SK-N-SH (cell line): ENCODE measurements around the gene MACROD2. TPM values are rescaled to one million over a fixed set of nuclear protein-coding genes. Genes with fewer than 3 reads are reported as not detected.

Experiments used
- CTCF ChIA-PET: fragments of 300-600, 350-600 bp; formaldehyde crosslinking; extraction: SDS; loops from one replicate; lab custom pipeline; 2021; lab: Yijun Ruan, JAX
- POLR2A ChIA-PET: fragments of 350-600 bp; sonication (Branson Sonifier 250); formaldehyde crosslinking; extraction: SDS; loops from one replicate; lab custom pipeline; 2020; ENCODE audit warnings: antibody characterized with exemption, inconsistent platforms; lab: Yijun Ruan, JAX
- DNase-seq: peaks from one replicate; pipeline ENCODE4 v3.0.0; 2012
- H2AFZ ChIP-seq: fragments of 200-600 bp; sonication (generic); 2 replicates; pipeline ENCODE4 v1.8.1; 2016; ENCODE audit warnings: antibody characterized with exemption, mild to moderate bottlenecking, low read depth
- H3F3A ChIP-seq: fragments of 200-600 bp; sonication (generic); replicated peaks from 2 replicates; pipeline ENCODE3; 2016; ENCODE audit warnings: antibody characterized with exemption, mild to moderate bottlenecking; ENCODE audit not compliant: insufficient read depth
- H3K27ac ChIP-seq, 2 experiments: fragments of 200-500 bp in 1 of 2; fragments of 200-600 bp in 1 of 2; sonication (Bioruptor generic) in 1 of 2; sonication (generic), shearing (Covaris generic) in 1 of 2; 2 replicates each; pipeline versions ENCODE4 v1.5.1 to v1.6.1; 2014 to 2016; ENCODE audit warnings: low read depth in 2 of 2, inconsistent platforms in 1 of 2, low read length in 1 of 2, mild to moderate bottlenecking in 1 of 2, mixed read lengths in 1 of 2
- H3K27me3 ChIP-seq: fragments of 200-600 bp; sonication (generic), shearing (Covaris generic); 2 replicates; pipeline ENCODE4 v1.6.1; 2016; ENCODE audit warnings: mixed run types; ENCODE audit not compliant: insufficient read depth
- H3K36me3 ChIP-seq, 2 experiments: fragments of 200-500 bp in 1 of 2; fragments of 200-600 bp in 1 of 2; sonication (Bioruptor generic) in 1 of 2; sonication (generic) in 1 of 2; replicated peaks in 1 of 2; 2 replicates each; pipeline versions ENCODE3 to v1.5.1; 2014 to 2016; ENCODE audit warnings: low read length in 1 of 2, mild to moderate bottlenecking in 1 of 2; ENCODE audit not compliant: insufficient read depth in 2 of 2, control insufficient read depth in 1 of 2
- H3K4me1 ChIP-seq, 2 experiments: fragments of 200-500 bp in 1 of 2; fragments of 200-600 bp in 1 of 2; sonication (Bioruptor generic) in 1 of 2; sonication (generic), shearing (Covaris generic) in 1 of 2; 2 replicates each; pipeline versions ENCODE4 v1.5.1 to v1.6.1; 2014 to 2016; ENCODE audit warnings: low read depth in 1 of 2, low read length in 1 of 2, mixed run types in 1 of 2; ENCODE audit not compliant: insufficient read depth in 2 of 2, control insufficient read depth in 1 of 2
- H3K4me2 ChIP-seq: fragments of 200-600 bp; sonication (generic), shearing (Covaris generic); 2 replicates; pipeline ENCODE4 v1.6.1; 2017; ENCODE audit warnings: mixed run types
- H3K4me3 ChIP-seq, 2 experiments: fragments of 200-500 bp in 1 of 2; fragments of 200-600 bp in 1 of 2; sonication (Bioruptor generic) in 1 of 2; sonication (generic), shearing (Covaris generic) in 1 of 2; 2 replicates each; pipeline versions ENCODE4 v1.5.1 to v1.8.1; 2014 to 2016; ENCODE audit warnings: low read depth in 2 of 2, inconsistent platforms in 1 of 2, low read length in 1 of 2, mild to moderate bottlenecking in 1 of 2, mixed read lengths in 1 of 2, moderate library complexity in 1 of 2
- H3K79me2 ChIP-seq: fragments of 200-600 bp; sonication (generic); 2 replicates; pipeline ENCODE4 v1.8.1; 2017; ENCODE audit warnings: mild to moderate bottlenecking; ENCODE audit not compliant: insufficient read depth
- H3K9ac ChIP-seq: fragments of 200-600 bp; sonication (generic); 2 replicates; pipeline ENCODE4 v1.6.1; 2017; ENCODE audit warnings: mixed run types
- H3K9me2 ChIP-seq: fragments of 200-600 bp; sonication (generic); 2 replicates; pipeline ENCODE4 v1.6.1; 2017; ENCODE audit warnings: mixed run types
- H3K9me3 ChIP-seq: fragments of 200-600 bp; sonication (generic); 2 replicates; pipeline ENCODE4 v1.6.1; 2017; ENCODE audit warnings: mixed run types, mild to moderate bottlenecking, moderate library complexity
- H4K20me1 ChIP-seq: fragments of 200-600 bp; sonication (generic); 2 replicates; pipeline ENCODE4 v1.6.1; 2017; ENCODE audit warnings: mild to moderate bottlenecking, mixed run types; ENCODE audit not compliant: insufficient read depth
- EP300 ChIP-seq, 2 experiments: IDR thresholded peaks; 2 replicates each; pipeline versions ENCODE4 v1.4.0 to v1.6.1; 2012; ENCODE audit warnings: borderline replicate concordance in 1 of 2, low read depth in 1 of 2, low read length in 1 of 2
- EZH2phosphoT487 ChIP-seq: fragments of 200-600 bp; sonication (generic); IDR thresholded peaks from 2 replicates; pipeline ENCODE4 v1.6.1; 2017; ENCODE audit warnings: low read depth, mixed run types, mild to moderate bottlenecking, antibody characterized with exemption, moderate library complexity, borderline replicate concordance
- FOXJ3 ChIP-seq: sonication (generic); formaldehyde crosslinking; IDR thresholded peaks from 2 replicates; pipeline ENCODE4 v1.5.1; 2020; ENCODE audit warnings: mild to moderate bottlenecking, missing genetic modification reagents
- GATA2 ChIP-seq: sonication (generic); formaldehyde crosslinking; IDR thresholded peaks from 2 replicates; pipeline ENCODE4 v1.5.0; 2020; ENCODE audit warnings: mild to moderate bottlenecking, missing genetic modification reagents
- NFIC ChIP-seq: IDR thresholded peaks from 2 replicates; pipeline ENCODE4 v1.4.0; 2012; ENCODE audit warnings: borderline replicate concordance
- NRF1 ChIP-seq: IDR thresholded peaks from 2 replicates; pipeline ENCODE4 v1.6.1; 2012; ENCODE audit warnings: low read depth, mild to moderate bottlenecking, low read length
- PBX3 ChIP-seq: IDR thresholded peaks from 2 replicates; pipeline ENCODE4; 2012
- RAD21 ChIP-seq: IDR thresholded peaks from 2 replicates; pipeline ENCODE4 v1.6.1; 2012; ENCODE audit warnings: mild to moderate bottlenecking, low read length
- REST ChIP-seq: IDR thresholded peaks from 2 replicates; pipeline ENCODE4 v1.6.1; 2012; ENCODE audit warnings: mild to moderate bottlenecking, low read depth, low read length, moderate library complexity
- TCF12 ChIP-seq: IDR thresholded peaks from 2 replicates; pipeline ENCODE4 v1.4.0; 2012
- WGBS: methylation state at CpG from one replicate; pipeline ENCODE4 v1.1.6; 2017; ENCODE audit warnings: low lambda C conversion rate; 5-methylcytosine and 5-hydroxymethylcytosine counted together
- polyA plus RNA-seq, 3 experiments: library from polyadenylated mRNA; depleted of rRNA; stranded (reverse); fragments of >200 nt; gene quantifications; 2 replicates each; pipeline ENCODE4 v1.2.3, GENCODE V29; 2012
- TF ChIP-seq, protein P1 (sequence below): IDR thresholded peaks from 2 replicates; pipeline ENCODE4 v1.4.0; 2012; ENCODE audit warnings: low read depth

Gene MACROD2
- polyA plus RNA-seq, 1 of the 3 experiments (the other 2 are of a cell fraction) = 0.33 TPM

DNA sequence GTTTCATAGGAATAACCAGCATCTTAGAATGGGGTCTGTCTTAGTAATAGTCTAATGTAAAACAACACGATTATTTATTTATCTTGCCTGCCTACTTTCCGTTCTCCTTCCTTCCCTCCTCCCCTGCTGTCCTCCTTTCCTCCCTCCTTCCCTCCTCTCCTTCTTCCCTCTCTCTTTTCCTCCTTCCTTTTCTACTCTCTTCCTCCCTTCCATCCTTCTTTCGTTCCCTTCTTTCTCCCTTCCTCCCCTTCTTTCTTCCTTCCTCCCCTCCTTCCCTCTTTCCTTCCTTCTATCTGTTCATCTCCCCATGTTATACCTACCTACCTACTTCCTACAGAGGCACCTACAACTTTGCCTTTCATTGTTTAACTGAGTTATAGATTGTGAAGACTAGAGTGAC, 1637.4 kb downstream of the MACROD2 start:
- Histone ChIP-seq H3K9ac (no peak overlapping the region), H3K4me3 (no peak overlapping the region), H3F3A (no peaks in the 10 kb centered on the region), H4K20me1 (no peaks in the 10 kb centered on the region), H3K4me2 (no peak overlapping the region), H3K9me3 (no peaks in the 10 kb centered on the region), H3K27me3 (no peaks in the 10 kb centered on the region), H3K36me3 (no peaks in the 10 kb centered on the region), H2AFZ (no peak overlapping the region), H3K27ac (no peak overlapping the region), H3K9me2 (no peaks in the 10 kb centered on the region), H3K79me2 (no peaks in the 10 kb centered on the region), H3K4me1 (no peaks in the 10 kb centered on the region)
- DNase-seq = no peak
- 62% methylated on average over 3 of the region's 3 CpGs for WGBS
- ChIA-PET CTCF (no interaction called here), POLR2A (no interaction called here)
- no peak for TF ChIP-seq TCF12
- no peak for TF ChIP-seq GATA2
- no peak for TF ChIP-seq FOXJ3 (CRISPR knock-in tag)
- TF ChIP-seq NRF1 = no peak
- TF ChIP-seq PBX3 = no peak
- no peak for TF ChIP-seq RAD21

- Histone ChIP-seq H3K79me2 (no peaks in the 10 kb centered on the region), H3K27me3 (no peaks in the 10 kb centered on the region), H3K9ac (no peak overlapping the region), H2AFZ (no peak overlapping the region), H3K4me1 (no peaks in the 10 kb centered on the region), H3K36me3 (no peaks in the 10 kb centered on the region), H3K27ac (no peak overlapping the region), H3K4me2 (no peak overlapping the region), H4K20me1 (no peaks in the 10 kb centered on the region), H3K4me3 (no peak overlapping the region), H3K9me3 (no peaks in the 10 kb centered on the region), H3K9me2 (no peaks in the 10 kb centered on the region), H3F3A (no peaks in the 10 kb centered on the region)
- TF ChIP-seq REST = no peak
- TF ChIP-seq FOXJ3 (CRISPR knock-in tag) = no peak
- ChIA-PET POLR2A (no interaction called here), CTCF (no interaction called here)
- WGBS = 57% methylated on average over 2 of the region's 2 CpGs
- no peak for DNase-seq
Observed at GRCh38 chr20:15634102-15634501, 1638.8 kb downstream of the MACROD2 start.

DNA sequence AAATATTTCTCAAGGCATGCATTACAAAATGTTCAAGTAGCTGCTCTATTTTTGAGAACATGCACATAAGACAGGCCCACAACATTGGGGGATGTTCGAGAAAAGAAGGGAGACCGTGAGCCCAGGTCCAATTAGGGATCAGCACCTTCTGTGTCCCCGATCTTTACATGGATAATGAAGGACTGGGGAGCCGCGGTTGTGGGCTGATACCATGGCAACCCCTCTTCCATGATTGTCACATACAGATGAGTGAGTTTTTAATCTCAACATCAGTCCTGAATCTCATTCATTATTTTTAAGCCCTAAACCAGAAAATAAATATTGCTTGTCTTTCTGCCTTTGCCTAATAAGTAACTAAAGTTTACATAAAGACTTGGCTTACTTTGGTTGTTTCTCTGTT, 1642.2 kb downstream of the MACROD2 start:
- Histone ChIP-seq H3K4me1 (no peaks in the 10 kb centered on the region), H3K9me2 (no peaks in the 10 kb centered on the region), H3K4me2 (no peak overlapping the region), H3K79me2 (no peaks in the 10 kb centered on the region), H3K27me3 (no peaks in the 10 kb centered on the region), H3F3A (no peaks in the 10 kb centered on the region), H3K9me3 (no peaks in the 10 kb centered on the region), H3K36me3 (no peaks in the 10 kb centered on the region), H3K27ac (no peak overlapping the region), H4K20me1 (no peaks in the 10 kb centered on the region), H2AFZ (no peak overlapping the region), H3K4me3 (no peak overlapping the region), H3K9ac (no peak overlapping the region)
- WGBS = 70% methylated on average over 5 of the region's 5 CpGs
- DNase-seq = no peak
- CTCF ChIA-PET = no interaction called here
- POLR2A ChIA-PET = no interaction called here
- TF ChIP-seq, protein P1, sequence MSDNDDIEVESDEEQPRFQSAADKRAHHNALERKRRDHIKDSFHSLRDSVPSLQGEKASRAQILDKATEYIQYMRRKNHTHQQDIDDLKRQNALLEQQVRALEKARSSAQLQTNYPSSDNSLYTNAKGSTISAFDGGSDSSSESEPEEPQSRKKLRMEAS = no peak
- TF ChIP-seq EZH2phosphoT487 (no peak), EP300 (IDR thresholded peaks at IDR 0.05; ENCODE audit: borderline replicate concordance in 1 of 2, low read depth in 1 of 2, low read length in 1 of 2) (no peak), NFIC (no peak)
